ENCODE results near the gene C9orf57.
"Not testable (repeated sequence)": the region's sequence is repeated elsewhere in the genome, so short reads cannot be mapped to it uniquely, and the experiment has no call there.

C9orf57 gene

DNA sequence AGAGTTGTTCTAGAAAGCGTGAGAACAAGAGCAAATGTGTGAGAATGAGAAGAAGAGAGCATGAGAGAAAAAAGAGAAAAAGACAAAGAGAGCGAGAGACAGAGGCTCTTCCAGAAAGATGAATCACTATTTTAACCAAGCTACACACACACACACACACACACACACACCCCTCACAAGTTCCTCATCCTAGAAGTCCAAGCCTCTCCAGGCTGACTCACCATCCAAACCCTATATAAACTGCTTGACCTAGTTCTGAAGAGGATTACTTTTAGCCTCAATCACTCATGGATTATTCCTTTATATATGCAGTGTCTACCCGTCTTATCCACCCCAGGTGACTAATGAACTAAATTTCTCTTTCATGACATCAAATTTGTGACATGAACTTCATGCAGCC lies 37.6 kb downstream of the C9orf57 start:
- no peak for DNase-seq

DNA sequence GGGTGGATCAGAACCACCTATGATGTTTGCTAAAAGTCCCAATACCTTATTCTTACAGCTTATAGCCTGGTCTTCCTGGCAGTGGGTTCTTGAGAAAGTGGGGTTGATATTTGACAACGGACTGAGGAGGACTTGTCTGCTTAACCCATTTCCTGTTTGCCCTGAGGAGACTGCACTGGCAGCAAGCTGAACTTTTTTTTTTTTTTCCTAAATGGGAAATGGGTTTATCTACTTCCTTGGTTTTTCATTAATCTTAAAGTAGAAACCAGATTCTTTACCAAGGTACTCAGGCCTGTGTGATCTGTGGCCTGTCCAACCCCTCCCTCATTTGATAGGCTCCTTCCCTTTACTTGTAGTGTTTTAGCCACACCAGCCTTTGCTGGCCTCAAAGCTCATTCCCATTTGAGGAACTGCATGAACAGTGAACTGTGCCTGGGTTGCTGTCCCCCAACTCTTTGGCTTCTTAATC lies 47.1 kb downstream of the C9orf57 start:
- no peak for DNase-seq

DNA sequence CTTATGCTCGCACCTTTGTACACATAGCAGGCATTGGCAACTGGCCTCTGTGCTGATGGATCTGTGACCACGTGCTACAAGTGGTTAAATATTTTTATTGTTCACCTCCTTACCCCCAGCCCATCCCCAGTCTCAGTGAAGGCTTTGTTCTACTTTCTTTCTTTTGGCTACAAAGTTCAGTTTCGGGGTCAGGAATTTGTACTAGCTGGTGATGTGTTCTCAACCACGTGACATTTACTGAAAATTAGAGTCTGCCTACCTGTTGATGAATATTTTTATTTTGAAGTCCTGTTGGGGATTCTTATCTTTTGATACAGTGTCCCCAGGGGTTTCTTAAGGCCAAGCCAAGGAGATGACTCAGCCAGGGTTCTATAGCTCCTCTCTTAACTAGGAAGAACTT lies 47.8 kb downstream of the C9orf57 start:
- DNase-seq = no peak

DNA sequence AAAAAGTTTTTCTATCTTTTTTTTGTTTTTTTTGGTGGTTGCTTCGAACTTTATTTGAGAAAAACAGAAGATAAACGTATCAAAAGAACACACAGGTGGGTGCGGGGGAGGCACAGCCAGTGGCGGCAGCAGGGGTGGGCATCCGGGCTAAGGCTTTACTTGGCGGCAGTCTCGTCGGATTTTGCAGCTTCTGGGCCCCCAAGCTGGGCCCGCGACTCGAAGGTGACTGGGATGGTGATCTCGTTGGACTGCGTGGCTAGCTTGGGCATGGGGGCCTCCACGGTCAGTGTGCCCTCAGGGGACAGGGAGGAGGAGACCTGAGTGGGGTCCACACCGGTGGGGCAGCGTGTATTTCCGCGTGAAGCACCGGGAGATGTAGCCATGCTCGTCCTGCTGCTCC lies 52.7 kb downstream of the C9orf57 start:
- not testable (repeated sequence) for DNase-seq

DNA sequence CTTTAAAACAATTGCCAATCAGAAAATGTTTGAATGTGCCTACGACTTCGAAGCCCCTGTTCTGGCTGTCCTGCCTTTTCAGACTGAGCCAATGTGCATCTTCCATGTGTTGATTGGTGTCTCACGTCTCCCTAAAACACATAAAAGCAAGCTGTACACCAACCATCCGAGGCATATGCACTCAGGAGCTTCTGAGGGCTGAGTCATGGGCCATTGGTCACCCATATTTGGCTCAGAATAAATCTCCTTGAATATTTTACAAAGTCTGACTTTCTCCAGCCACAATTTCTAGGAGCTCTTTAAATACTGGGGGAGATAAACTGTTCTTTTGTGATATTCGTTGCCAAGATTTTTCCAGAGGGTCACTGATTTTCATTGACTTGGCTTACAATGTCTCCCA lies 53.9 kb downstream of the C9orf57 start:
- DNase-seq = no peak

DNA sequence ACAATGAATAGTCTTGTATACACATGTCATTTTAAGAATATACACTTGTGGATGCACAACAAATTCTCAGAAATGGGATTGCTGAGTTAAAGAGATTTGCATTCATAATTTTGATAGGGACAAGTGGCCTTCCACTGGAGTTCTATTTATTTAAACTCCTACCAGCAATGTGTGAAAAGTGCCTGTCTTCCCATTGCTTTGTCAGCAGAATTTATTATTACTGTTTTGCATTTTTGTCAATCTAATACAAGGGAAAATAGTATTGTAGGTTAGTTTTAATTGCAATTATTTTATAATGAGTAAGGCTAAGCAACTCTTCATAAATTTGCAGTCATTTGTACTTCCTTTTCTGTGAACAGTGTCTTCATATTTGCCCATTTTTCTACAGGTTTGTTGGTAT lies 55.0 kb downstream of the C9orf57 start:
- DNase-seq = no peak

All from NCI-H748 treated with DMSO at 0.1 percent for 48 hours (cell line).